ENCODE measurements around the gene PIP5K1C.
"Not testable (repeated sequence)": the region's sequence is repeated elsewhere in the genome, so short reads cannot be mapped to it uniquely, and the experiment has no call there.

Gene PIP5K1C

DNA sequence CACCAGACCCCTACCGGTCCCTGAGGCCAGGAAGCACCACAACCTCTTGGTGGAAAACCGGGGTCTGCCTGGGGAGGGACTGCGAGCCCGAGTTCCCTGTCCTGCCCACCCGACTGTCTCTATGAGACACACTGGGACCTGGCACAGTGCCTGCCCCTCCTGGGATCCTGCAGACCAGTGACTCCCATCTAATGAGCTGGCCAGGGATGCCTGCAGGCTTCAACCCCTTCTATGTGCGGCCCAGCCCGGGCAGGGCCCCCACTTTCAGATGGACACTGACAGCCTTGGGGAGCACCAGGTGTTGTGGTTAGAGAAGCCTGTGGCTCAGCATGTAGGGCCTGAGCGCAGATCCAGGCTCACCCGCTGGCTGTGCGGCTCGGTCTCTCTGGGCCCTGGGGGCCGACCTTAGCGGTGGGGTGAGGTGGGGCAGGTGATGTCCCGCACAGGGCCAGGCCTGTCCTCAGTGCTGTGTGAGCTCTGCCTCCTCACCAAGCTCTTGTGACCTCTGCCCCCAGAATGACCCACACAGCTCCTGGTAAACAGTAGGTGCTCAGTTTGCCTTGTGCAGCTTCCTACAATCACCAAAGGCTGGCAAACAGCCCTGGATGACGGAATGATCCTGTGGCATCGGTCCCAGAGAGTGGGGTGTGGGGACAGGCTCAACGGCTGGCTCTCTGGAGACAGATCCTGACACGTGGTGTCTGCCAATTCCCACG, 55.8 kb downstream of the PIP5K1C start:
- DNase-seq (ENCODE audit: low spot score), result no peak

DNA sequence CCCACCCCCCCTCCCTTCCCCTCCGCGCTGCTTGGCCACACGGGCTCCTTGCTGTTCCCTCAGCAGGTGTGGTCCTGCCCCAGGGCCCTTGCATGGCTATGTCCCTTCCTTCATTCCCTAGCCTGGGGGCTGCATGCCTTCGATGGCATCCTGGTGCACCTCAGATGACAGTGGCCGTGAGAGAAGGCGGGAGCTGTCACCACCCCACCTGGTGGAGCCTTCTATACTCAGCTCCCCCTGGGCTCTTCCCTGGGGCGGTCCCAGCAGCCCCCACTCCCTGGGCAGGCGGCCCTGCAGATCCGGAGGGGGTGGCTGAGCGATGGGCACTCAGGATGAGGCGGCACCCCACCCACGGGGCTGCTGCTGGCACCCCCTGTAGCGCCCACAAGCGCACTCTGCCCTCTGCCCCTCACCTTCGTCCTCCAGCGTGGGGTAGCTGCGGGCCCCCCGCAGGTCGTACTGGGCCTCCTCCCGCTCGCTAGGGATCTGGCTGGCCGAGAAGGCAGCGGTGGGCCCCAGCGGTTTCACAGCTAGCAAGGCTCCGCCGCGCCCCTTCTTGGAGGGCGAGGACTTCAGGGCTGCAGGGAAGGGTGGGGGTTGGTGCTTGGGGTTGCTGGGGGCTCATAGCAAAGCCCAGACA, 56.5 kb downstream of the PIP5K1C start:
- DNase-seq (ENCODE audit: low spot score), result no peak

DNA sequence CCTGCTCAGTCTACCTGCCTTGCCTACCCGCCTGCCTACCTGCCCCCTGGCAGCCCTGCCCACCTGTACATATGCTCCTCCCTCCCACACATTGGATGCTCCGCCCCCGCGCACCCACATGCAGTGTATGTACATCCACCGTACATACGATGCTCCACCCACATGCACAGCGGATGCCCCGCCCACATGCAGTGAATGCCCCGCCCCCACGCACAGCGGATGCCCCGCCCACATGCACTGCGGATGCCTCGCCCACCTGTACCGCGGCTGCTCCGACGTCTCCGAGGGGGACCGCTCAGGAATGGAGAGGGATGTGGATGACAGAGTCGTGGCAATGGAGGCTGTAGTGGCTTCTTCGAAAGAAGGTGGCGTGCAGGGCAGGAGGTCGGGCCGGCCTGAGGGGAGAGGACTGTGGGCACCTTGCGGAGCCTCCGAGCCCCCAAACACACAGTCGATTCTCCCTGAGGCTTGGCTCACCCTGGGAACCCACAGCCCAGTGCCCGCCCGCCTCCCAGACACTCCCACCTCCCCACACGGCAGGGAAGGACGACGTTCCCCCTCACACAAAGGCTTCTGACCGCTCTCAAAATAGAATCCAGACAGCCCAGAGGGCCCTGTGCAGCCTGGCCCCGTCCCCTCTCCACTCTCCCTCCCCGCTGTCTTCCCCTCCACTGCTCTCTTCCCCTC, 57.1 kb downstream of the PIP5K1C start:
- DNase-seq (ENCODE audit: low spot score), result peak; percentile 54

DNA sequence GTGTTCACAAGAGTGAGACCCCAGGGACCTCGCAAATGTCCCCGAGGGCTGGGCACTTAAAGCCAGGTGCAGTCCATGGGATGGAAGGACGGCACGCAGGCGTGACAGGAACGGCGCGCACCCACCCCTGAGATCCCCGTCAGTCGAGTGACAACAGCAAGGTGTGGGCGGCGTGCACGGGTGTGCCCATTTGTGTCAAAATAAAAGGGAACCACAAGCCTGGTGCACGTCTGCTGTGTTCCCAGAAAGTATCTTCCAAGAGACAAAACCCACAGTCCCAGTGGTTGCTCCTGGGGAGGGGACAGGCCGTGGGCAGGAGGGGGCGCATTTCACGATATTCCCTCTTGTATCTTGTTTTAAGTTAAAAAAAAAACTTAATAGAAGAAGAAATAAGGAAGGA, 58.0 kb downstream of the PIP5K1C start:
- DNase-seq (ENCODE audit: low spot score), result no peak

DNA sequence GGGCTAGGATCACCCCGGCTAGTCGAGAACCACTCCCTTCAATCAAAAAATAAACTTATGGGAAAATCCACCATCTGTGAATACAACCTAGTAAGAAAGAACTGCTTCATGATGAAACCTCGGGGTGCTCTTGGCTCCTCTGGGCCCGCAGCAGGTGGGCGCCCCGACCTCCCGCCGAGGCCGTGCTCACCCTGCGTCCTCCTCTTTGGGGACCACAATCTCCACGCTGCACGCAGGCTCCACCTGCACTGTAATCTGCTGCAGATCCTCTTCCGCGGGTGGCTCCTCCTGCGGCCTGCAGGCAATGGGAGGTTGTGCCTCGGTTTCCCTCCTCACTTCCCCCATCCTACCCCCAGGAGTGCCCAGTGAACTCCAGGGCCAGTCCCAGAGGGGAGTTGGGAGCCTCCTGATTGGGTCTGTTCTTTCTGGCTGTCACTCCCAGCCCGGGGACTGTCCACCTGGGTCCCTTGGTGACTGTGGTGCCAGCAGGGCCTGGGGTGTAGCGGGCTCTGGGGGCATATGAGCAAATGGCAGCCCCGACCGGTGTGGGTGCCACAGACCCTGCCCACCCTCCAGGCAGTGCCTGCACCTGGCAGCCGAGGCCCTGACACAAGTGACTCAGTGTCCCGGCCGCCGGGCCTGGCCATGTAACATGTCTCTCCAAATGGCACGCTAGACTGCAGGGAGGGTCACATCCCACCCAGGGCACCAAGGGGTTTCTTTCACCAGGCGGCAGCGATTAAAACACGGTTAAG, 58.6 kb downstream of the PIP5K1C start:
- DNase-seq (ENCODE audit: low spot score), result no peak

DNA sequence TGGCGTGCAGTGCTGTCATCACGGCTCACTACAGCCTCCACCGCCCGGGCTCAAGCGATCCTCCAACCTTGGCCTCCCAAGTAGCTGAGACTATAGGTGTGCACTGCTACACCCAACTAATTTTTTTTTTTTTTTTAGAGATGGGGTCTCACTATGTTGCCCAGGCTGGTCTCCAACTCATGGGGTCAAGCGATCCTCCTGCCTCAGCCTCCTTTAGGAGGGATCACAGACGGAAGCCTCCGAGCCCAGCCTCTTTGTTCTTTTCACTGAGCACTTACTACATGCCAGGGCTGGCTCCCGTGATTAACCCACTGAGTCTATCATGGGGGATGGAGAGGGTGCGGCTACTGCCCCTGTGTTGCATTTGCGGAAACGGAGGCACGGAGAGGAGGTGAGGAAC, 60.8 kb downstream of the PIP5K1C start:
- DNase-seq (ENCODE audit: low spot score), result no peak

DNA sequence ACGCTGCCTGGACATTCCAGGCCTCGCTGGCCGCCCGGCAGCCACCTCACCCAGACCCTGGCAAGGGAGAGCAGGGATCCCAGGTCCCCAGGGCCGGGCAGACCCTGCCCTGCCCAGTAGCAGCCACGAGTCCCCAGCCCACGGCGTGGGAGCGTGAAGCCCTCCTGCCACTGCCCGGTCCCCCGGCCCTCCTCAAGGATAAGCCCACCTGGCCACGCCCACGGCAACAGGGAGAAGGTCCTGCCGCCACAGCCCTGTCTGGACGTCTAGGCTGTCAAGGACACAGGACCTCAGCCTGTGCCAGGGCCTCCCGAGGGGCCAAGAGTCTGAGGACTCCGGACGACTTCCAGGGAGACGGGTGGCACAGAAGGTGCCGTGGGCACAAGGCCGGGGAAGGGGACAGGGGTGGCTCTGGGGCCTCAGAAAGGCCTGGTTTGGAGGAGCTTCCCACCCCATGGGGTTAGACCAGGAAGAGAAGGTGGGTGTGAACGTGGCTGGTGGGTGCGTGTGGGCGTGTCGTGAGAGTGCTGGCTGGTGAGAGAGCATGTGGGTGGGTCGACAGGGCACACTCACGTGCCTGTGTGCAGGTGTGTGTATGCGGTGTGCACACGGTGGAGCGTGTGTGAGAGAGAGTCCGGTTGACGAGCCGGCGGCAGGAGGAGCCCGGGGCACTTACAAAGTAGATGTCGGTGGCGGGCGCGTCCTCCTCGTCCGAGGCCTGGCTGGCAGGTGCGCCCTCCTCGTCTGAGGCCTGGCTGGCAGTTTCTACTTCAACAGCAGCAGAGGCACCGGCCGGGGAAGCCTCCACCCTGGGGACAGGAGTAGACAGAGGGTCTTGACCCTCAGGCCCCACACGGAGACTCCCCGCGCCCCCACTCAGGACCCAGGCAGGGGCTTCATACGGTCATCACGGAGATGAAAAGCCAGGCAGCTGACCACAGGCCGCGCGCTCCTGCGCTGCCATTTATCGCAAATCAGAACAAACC, 61.8 kb downstream of the PIP5K1C start:
- DNase-seq (ENCODE audit: low spot score), result no peak

DNA sequence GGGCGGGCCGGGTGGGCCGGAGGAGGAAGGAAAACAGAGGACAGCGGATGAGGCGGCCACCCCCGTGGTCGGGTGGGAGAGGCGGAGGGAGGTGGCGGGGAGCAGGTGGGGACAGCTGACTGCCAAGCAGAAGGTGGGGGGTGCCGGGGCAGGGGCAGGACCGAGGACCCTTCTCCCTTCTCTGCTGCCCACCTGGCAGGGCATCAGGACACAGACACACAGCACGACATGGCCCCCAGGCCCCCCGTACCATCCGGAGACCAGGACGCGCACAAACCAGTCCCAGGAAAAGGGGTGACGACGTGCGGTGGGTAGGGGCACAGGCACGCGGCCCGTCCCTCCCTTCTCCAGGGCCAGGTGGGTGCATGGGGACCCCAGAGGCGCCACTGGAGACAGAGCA, 62.6 kb downstream of the PIP5K1C start:
- DNase-seq (ENCODE audit: low spot score), result no peak

DNA sequence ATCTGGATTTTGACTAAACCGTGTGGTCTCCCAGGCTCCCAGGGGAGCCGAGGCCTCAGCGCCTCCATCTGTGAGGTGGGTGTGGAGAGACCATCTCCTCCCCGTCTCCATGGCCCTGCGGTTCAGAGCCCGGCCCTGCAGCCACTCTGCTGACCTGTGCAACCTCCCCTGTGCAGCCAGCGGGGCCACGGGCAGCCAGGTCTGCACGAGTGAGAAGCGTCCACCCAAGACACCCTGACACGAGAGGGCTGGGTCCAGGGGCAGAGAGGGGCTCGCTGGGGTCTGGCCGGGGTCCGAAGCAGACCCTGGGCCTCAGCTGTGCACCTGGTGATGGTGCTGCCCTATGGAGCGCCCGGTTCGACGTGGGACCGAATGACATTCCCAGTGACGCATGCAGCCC, 63.3 kb downstream of the PIP5K1C start:
- no peak for DNase-seq (ENCODE audit: low spot score)

DNA sequence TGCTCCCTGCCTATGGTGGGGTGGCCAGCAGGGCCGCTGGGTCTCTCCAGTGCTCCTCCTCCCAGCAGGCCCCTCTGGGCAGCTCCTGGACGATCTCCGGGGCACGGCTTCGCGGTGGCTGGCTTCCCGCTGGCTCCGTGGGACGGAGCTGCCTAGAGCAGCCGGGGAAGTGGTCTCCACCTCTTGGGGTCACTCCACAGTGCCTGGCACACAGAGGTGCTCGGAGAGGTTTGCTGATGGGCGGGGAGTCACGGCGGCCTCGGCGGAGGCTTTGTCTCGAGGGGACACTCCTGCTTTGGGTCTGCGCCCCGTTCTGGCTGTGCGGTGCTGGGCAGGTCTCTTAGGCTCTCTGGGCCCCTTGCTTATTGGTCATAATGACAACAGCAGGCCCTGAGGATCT, 63.8 kb downstream of the PIP5K1C start:
- DNase-seq (ENCODE audit: low spot score), result no peak

DNA sequence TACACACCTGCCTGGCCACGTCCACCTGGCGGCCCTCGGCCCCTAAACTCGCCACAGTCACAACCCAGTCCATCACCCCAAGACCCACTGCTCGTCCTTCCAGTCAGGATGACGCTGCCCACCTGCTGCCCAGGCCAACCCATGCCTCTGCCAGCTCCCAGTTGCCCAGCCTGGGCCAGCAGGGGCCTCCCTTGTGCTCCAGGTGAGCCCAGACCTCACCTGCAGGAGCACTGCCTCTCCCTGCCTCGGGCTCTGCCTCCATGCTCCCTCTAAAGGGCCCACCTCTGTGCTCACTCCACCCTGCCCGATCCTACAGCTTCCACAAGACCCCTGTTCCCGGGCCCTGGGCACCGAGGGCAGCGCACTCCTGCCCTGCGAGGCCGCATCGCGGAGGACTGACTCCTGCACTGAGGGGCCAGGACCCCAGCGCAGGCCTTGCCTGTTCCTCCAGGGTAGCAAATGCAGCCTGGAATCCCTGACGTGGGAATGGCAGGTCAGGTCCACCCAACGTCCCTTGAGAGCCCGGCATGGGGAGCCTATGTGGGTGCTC, 65.7 kb downstream of the PIP5K1C start:
- DNase-seq (ENCODE audit: low spot score), result no peak

DNA sequence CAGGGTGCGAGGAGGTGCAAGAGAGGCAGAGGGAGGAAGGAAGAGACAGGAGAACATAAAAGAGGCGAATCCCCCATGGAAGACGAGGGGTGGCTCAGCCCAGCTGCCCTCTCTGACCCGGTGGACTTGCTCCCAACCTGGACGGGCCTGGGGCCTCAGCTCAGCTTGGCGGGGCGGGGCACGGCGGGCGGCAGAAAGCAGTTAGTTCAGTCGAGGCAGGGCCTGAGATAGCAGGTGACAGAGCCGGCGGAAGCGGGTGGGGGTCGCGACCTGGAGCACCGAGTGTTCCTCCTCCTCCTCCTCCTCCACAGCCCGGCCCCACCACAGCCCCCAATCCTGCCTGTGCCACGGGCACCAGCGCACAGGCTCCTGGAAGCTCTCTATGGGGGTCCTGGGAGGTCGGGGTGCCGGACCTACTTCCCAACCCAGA, 66.7 kb downstream of the PIP5K1C start:
- DNase-seq (ENCODE audit: low spot score), result no peak

DNA sequence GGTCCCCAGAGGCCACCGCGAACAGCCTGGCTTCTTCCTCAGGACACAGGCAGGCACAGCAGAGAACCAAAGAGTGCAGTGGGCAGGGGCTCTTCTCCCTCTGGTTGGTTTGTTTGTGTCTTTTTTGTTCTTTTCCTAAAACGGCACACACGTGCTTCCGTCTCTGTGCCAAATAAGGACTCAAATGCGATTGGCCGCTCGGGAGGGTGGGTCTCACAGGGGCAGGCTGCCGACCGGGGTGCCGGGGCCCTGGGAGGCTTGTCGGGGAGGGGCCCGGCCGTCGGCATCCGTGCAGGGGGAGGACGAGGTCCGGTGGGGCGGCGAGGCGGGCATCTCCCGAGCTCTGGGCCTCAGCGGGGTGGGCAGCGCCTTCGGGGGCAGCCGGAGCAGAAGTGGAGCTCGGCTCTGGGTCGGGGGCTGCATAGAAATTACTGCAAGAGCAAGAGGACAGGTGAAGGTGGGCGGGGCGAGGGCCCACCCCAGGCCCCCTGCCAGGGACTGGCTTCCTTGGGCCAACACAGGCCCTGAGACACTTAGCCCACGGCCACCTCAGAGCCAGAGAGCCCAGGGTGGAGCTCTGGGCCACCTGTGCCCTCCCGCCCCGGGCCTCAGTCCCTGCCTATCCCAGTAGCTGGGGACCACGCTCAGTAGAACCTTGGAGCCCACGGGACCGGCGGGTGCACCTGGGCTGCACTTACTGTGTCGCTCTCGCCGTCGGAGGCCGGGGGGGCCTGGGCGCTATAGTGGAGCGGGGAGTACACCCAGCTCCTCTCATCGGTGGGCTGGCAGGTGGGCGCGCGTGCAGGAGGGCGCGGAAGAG, 67.3 kb downstream of the PIP5K1C start:
- no peak for DNase-seq (ENCODE audit: low spot score)

DNA sequence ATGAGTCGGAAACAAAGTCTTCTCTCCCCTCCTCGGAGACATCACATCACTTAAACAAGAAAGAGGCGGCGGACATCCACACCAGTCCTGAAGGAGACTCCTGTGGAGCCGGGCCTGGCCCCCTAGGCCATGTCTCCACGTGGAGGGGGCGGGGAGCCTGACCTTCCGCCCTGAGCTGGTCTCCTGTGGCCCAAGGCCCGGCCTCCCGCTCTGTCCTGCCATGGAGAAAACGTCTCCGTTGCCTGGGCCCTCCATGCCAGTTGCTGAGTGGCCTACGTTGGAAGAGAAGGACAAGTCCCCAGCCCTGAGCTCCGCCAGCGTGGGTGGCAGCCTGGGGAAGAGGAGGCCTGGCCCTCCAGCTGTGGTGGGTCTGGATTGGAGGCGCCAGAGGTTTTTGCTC, 68.2 kb downstream of the PIP5K1C start:
- no peak for DNase-seq (ENCODE audit: low spot score)

DNA sequence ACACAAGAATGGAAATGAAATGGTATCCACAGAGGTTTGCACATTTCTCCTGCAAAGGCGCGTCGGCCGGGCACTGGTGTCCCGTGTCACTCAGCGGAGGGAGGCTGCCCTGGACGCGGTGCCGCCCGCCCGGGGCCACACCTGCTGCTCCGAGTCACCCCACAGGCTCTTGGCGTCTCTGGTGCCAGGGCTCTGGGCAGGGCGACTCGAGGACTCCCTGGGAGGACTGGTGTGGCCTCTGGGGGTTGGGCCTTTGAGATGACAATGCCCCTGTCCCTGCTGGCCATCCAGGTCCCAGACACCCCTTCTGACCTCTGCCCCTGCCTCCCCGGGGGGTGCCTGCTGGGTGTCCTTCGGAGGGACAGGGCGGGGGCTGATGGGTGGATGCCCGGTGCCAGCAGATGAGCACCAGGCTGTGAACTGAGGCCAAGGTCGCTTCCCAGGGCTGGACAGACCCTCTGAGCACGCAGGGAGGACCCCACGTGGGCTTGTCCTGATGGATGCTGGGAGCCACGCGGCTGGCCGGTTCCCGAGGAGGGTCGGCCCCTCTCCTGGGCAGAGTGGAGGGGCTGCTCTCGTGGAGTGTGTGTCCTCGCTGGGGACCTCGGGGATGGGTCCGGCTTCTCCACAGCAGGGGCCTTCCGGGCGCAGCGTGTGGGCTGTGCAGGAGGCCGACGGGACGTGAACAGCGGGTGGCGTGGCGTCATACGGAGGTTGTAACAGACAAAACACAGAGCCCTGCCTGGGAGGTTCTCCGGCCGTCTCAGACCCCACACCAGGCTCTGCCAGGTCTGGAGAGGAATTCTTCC, 69.0 kb downstream of the PIP5K1C start:
- no peak for DNase-seq (ENCODE audit: low spot score)

DNA sequence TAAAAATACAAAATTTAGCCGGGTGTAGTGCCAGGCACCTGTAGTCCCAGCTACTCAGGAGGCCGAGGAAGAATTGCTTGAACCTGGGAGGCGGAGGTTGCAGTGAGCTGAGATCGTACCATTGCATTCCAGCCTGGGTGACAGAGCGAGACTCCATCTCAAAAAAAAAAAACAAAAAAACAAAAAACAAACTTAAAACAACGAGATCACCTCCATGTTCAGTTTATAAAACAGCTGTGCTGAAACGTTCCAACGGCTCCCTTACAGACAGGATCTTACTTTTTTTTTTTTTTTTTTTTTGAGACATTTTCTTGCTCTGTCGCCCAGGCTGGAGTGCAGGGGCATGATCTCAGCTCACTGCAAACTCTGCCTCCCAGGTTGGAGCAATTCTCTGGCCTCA, 71.5 kb downstream of the PIP5K1C start:
- not testable (repeated sequence) for DNase-seq (ENCODE audit: low spot score)

DNA sequence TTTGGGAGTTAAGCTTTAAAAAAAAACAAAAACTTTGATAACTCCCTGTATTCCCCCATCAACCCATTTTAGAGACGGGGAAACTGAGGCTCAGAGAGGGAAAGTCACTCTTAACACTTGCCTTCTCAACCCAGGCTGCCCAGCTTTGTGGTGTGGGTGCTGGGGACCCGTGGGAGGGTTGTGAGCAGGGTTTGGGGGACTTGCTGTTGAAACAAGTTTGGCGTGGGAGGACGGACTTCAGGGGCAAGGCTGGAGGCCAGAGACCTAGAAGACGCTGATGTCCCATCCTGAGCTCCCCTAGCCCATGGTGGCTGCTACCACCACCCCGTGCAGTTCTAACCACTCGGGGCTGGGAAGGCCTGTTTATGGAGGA, 72.9 kb downstream of the PIP5K1C start:
- DNase-seq (ENCODE audit: low spot score), result no peak

DNA sequence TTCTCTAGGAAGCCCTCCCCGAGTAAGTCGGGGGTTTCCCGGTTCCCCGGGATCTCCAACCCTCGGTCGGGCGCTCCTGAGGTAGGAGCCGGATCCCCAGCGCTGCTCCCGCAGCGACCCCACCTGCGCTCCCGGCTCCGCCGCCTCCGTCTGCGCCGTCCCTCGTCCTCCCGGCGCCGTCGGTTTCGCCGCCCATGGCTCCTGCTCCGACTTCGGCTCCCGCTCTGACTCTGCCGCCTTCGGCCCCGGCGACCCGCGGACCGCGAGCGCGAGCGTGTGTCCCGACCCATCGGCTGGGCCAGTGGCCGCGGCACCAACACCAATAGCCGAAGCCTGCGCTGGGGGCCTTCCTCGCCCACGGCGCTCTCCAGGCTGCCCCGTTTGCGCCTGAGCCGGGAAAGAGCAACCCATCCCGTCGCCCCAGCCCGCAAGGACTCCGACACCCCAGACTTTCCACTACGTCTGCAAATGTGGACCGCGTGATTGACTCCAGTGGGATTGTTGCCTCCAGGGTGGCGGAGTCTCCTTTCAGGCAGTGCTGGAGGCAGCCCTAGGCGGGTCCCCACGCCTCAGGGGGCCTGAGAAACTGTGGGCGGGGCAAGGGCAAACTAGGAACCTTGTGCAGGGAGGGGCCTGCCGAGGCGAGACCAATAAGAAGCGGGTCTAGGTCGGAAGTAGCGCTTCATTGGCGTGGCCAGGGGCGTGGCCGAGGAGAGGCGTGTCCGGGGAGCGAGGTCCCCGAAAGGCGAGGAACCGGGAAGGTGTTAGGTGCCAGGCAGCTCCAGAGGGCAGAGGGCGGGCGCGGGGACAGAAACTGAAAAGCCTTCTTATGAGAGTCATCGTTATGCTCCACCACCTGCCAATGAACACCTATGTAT, 73.6 kb downstream of the PIP5K1C start, which contains the start of gene CACTIN:
Gene CACTIN, minus strand, starts transcription at position 318 of the 878 bp plus-strand sequence. Its CDS starts 28 bp downstream, at position 290.
- peak; percentile 99 for DNase-seq (ENCODE audit: low spot score)

Data from NAMALWA (cell line).